GM18909 (cell line): ENCODE data around the gene HOXD11.

Source experiments
- ATAC-seq: cut with Tn5 transposase; IDR thresholded peaks from one replicate; pipeline ENCODE4 v1.9.1; 2021; ENCODE audit warnings: mild to moderate bottlenecking; ENCODE audit not compliant: unreplicated experiment, poor library complexity

The HOXD11 gene

GRCh38 chr2:176130147-176130956 lies 23.3 kb downstream of the HOXD11 start:
- ATAC-seq = no peak

GRCh38 chr2:176130957-176131847 lies 24.1 kb downstream of the HOXD11 start:
- no peak for ATAC-seq

- ATAC-seq = no peak
These were observed 24.7 kb downstream of the HOXD11 start for GRCh38 chr2:176131848-176132158.

DNA sequence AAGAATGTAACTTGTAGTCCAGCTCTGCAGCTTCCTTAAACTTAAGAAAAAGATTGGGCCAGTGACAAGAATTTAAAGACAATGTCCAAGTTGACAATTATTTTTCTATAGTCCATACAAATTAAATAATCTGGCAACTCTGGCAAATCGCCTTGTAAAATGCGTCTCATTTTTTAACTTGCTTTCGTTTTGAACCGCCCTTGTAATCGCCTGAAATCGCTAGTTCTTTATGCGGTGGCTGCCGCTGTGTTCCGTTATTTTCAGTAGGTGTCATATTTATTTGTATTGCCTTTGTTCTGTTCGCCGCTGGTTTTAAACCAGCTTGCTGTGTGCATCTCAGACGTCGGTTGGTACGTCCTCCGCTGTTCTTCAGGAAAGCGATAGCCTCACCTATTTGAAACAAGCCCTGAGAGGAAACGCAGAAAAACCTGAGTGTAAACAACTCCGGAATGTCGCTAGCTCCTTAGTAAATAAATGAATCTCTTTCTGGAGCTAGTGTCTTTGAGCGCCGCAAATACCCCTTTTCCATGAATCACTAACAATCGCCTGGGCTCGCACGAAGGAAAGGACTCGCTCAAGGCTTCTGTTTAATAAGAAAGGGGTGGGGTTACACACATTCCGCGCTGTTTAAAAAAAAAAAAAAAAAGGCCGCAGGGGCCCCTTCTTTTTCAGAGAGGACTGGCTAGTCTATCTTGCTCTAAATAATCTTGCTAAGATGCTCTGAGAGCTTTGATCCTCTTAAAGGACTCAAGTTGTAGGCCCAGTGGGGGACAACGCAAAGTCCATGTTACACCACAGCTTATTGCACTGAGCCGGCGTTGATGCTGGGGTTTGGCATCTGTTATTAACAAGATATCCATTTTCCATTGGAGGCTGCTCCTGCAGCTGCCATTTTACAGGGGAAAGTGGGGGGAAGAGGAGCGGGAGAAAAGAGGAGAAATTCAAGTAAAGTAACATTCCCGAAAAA lies 25.4 kb downstream of the HOXD11 start:
- ATAC-seq = no peak

GRCh38 chr2:176133389-176133788 lies 26.3 kb downstream of the HOXD11 start:
- ATAC-seq = no peak

GRCh38 chr2:176134035-176134434 lies 27.0 kb downstream of the HOXD11 start:
- ATAC-seq = no peak

GRCh38 chr2:176135035-176135440 lies 28.0 kb downstream of the HOXD11 start:
- ATAC-seq = no peak

GRCh38 chr2:176136374-176137251 lies 29.5 kb downstream of the HOXD11 start:
- ATAC-seq = no peak

DNA sequence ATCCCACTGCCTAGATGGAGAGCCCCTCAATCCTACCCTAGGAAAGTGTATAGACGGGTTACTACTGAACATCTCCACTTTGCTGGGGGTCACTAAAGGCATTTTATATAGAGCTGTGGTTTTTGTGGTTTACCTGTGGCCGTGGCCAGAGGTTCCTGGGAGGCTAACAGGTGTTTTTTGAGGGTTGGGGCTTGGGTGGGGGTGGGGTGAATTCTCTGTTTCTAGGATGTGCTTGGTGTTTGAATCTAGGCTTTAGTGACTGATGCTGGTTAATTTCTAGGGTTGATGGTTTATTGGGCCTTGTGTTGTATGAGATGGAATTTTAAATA lies 30.1 kb downstream of the HOXD11 start:
- ATAC-seq = no peak

DNA sequence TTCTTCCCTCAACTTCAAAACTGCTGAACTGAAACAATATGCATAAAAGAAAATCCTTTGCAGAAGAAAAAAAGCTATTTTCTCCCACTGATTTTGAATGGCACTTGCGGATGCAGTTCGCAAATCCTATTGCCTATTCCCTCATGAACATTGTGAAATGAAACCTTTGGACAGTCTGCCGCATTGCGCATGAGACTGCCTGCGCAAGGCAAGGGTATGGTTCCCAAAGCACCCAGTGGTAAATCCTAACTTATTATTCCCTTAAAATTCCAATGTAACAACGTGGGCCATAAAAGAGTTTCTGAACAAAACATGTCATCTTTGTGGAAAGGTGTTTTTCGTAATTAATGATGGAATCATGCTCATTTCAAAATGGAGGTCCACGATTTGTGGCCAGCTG lies 30.8 kb downstream of the HOXD11 start:
- ATAC-seq = no peak

DNA sequence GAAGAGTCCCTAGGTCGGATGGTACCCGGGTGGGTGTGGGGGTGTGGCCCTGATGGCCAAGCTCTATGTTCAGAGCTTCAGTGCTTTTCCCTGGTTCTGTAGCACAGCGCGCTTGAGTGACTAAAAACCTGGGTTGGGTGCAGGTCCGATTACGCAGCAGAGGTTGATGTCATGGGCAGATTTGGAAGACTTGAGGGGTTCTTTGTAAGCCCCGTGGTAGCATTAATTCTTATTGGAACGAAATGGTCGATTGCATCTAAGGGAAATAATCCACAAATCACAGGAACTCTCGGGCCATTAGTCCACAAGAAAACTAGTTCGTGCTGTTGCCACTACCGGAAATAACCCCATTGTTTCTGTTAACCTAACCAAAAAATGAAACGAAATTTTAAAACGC lies 31.4 kb downstream of the HOXD11 start:
- ATAC-seq = no peak

- no peak for ATAC-seq
These were observed 32.0 kb downstream of the HOXD11 start for GRCh38 chr2:176138923-176139660.

GRCh38 chr2:176139661-176140512 lies 32.8 kb downstream of the HOXD11 start:
- no peak for ATAC-seq

- peak; percentile 90 for ATAC-seq
These were observed 33.6 kb downstream of the HOXD11 start for GRCh38 chr2:176140513-176141317.

DNA sequence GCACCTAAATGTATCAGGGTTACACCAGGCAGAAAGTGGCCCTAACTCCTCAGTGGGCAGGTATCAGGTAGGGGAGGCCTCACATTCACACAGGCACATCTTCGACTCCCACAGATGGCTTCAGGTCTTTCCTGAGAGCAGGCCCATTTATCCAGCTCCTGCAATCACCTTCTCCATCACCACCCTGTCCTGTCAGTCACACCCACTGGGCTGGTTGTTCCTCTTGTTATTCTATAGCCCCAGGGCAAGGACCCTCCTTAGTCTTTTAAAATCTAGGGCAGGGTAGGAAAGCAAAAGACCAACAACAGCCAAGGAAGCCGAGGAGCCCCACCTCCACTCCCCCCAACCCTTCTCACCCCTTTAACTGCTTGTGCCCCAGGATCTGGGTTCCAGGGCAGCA lies 35.2 kb downstream of the HOXD11 start:
- ATAC-seq = no peak

GRCh38 chr2:176145085-176145969 lies 38.2 kb downstream of the HOXD11 start:
- ATAC-seq = no peak
